Measurements from ENCODE around the gene SLC44A4. TPM values are rescaled to one million over a fixed set of nuclear protein-coding genes. Genes with fewer than 3 reads are reported as not detected.

The SLC44A4 gene
- total RNA-seq, 1 donor from 2014 or later: 0.32 TPM

DNA sequence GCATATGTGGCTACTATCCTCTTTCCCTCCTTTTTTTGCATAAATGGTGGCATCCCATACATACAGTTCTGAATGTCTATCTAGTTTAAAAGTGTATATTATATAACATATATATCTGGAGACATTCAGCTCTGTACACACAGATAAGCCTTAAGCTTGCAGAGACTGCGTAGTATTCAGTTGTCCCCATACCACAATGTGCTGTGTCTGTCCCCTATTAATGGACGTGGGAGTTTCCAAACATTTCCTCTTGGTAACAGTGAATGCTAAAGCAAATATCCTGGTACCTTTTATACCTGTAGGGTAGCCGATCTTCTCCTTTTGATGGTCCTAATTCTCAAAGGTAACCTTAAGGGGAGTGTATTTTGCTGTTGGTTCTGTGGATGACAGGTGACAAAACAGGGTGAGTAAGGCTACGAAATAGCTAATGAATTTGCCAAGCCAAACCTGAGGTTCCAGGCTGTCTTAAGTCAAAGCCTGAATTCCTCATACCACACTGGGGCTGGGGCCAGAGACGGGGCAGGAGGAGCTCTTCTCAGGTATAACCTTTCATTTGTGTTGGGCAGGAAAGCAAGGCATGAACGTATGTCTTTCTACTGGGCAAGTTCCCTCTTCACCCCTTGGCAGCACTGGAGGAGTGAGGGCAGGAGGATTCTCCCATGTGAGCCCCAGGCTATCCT lies 41.0 kb upstream of the SLC44A4 start:
- no peaks in the 10 kb centered on the region for H3K36me3 ChIP-seq
- no peak for DNase-seq (ENCODE audit: low spot score)
- no peak overlapping the region for H3K9ac ChIP-seq
- H3K4me1 ChIP-seq: no peaks in the 10 kb centered on the region
- no peaks in the 10 kb centered on the region for H4K20me1 ChIP-seq (ENCODE audit: low read depth)
- no peak overlapping the region for H2AFZ ChIP-seq (replicated peaks)
- H3K9me3 ChIP-seq (ENCODE audit: low read depth): no peaks in the 10 kb centered on the region
- H3F3A ChIP-seq (ENCODE audit: low read depth): no peaks in the 10 kb centered on the region
- H3K4me1 Mint-ChIP-seq: peaks cover 2% of the 10 kb centered on the region
- no peak overlapping the region for H3K4me2 ChIP-seq
- no peaks in the 10 kb centered on the region for H3K27me3 ChIP-seq
- H3K9me3 Mint-ChIP-seq: no peaks in the 10 kb centered on the region
- H3K4me3 ChIP-seq: no peak overlapping the region
- no peak overlapping the region for H3K4me3 Mint-ChIP-seq
- no peaks in the 10 kb centered on the region for H3K79me2 ChIP-seq (ENCODE audit: low read depth)
- no peak for TF ChIP-seq EZH2 (IDR thresholded peaks at IDR 0.05)
- TF ChIP-seq EZH2phosphoT487 (IDR thresholded peaks at IDR 0.05): no peak
- TF ChIP-seq, protein P1, sequence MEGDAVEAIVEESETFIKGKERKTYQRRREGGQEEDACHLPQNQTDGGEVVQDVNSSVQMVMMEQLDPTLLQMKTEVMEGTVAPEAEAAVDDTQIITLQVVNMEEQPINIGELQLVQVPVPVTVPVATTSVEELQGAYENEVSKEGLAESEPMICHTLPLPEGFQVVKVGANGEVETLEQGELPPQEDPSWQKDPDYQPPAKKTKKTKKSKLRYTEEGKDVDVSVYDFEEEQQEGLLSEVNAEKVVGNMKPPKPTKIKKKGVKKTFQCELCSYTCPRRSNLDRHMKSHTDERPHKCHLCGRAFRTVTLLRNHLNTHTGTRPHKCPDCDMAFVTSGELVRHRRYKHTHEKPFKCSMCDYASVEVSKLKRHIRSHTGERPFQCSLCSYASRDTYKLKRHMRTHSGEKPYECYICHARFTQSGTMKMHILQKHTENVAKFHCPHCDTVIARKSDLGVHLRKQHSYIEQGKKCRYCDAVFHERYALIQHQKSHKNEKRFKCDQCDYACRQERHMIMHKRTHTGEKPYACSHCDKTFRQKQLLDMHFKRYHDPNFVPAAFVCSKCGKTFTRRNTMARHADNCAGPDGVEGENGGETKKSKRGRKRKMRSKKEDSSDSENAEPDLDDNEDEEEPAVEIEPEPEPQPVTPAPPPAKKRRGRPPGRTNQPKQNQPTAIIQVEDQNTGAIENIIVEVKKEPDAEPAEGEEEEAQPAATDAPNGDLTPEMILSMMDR (IDR thresholded peaks at IDR 0.05): no peak
- peaks cover 3% of the 10 kb centered on the region for H3K27me3 Mint-ChIP-seq (ENCODE audit: insufficient read depth, low read depth)
- H3K27ac Mint-ChIP-seq: no peak overlapping the region
- H3K36me3 Mint-ChIP-seq: no peaks in the 10 kb centered on the region
- H3K27ac ChIP-seq: no peak overlapping the region

DNA sequence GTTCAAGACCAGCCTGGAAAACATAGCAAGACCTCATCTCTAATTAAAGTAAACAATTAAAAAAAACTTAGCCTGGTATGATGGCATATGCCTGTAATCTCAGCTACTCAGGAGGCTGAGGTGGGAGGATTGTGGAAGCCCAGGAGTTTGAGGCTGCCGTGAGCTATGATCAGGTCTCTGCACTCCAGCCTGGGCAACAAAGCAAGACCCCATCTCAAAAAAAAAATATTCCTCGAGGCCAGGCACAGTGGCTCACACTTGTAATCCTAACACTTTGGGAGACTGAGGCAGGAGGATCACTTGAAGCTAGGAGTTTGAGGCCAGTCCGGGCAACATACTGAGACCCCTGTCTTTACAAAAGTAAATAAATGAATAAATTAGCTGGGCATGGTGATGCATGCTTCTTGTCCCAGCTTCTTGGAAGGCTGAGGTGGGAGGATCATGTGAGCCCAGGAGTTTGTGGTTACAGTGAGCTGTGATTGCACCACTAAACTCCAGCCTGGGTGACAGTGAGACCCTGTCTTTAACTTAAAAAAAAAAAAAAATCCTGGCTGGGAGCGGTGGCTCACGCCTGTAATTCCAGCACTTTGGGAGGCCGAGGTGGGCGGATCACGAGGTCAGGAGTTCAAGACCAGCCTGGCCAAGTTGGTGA lies 39.4 kb upstream of the SLC44A4 start:
- Mint-ChIP-seq H3K4me1 (peaks cover 2% of the 10 kb centered on the region), H3K9me3 (no peaks in the 10 kb centered on the region), H3K27ac (no peak overlapping the region), H3K27me3 (ENCODE audit: insufficient read depth, low read depth) (peaks cover 2% of the 10 kb centered on the region), H3K36me3 (no peaks in the 10 kb centered on the region), H3K4me3 (no peak overlapping the region)
- Histone ChIP-seq H3K4me2 (no peak overlapping the region), H3K9ac (no peak overlapping the region), H3K4me3 (no peak overlapping the region), H4K20me1 (ENCODE audit: low read depth) (no peaks in the 10 kb centered on the region), H3K27ac (no peak overlapping the region), H2AFZ (replicated peaks) (no peak overlapping the region), H3K27me3 (no peaks in the 10 kb centered on the region), H3K9me3 (ENCODE audit: low read depth) (no peaks in the 10 kb centered on the region), H3F3A (ENCODE audit: low read depth) (no peaks in the 10 kb centered on the region), H3K36me3 (no peaks in the 10 kb centered on the region), H3K79me2 (ENCODE audit: low read depth) (no peaks in the 10 kb centered on the region), H3K4me1 (no peaks in the 10 kb centered on the region)
- TF ChIP-seq EZH2 (IDR thresholded peaks at IDR 0.05): no peak
- TF ChIP-seq, protein P1 (IDR thresholded peaks at IDR 0.05): no peak
- no peak for DNase-seq (ENCODE audit: low spot score)

DNA sequence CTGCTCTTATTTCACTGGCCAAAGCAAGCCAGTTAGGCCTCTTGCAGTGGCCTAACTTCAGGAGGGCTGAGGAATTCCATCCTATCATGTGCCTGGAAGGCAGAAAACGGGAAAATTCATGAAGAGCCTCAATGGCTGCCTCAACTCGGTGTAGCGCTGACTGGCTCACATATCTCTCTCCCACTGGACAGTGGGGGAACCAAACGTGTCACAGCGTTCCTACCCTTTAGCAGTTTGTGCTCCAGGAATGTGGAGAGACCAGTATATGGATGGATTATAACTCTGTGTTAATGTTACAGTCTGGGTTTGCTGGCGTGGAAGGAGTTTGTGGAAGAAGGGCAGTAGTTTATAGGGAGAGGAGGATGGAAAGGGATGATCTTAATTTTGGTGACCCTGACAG lies 37.0 kb upstream of the SLC44A4 start:
- H4K20me1 ChIP-seq (ENCODE audit: low read depth): no peaks in the 10 kb centered on the region
- H3K27ac ChIP-seq: no peak overlapping the region
- H2AFZ ChIP-seq (replicated peaks): no peak overlapping the region
- no peak overlapping the region for H3K4me3 ChIP-seq
- no peaks in the 10 kb centered on the region for H3K9me3 ChIP-seq (ENCODE audit: low read depth)
- H3K4me1 Mint-ChIP-seq: peaks cover 8% of the 10 kb centered on the region
- peaks cover 2% of the 10 kb centered on the region for H3K27me3 Mint-ChIP-seq (ENCODE audit: insufficient read depth, low read depth)
- DNase-seq (ENCODE audit: low spot score): no peak
- H3K36me3 Mint-ChIP-seq: no peaks in the 10 kb centered on the region
- no peaks in the 10 kb centered on the region for H3K9me3 Mint-ChIP-seq
- H3K27ac Mint-ChIP-seq: no peak overlapping the region
- no peaks in the 10 kb centered on the region for H3F3A ChIP-seq (ENCODE audit: low read depth)
- no peak overlapping the region for H3K9ac ChIP-seq
- H3K27me3 ChIP-seq: no peaks in the 10 kb centered on the region
- no peaks in the 10 kb centered on the region for H3K36me3 ChIP-seq
- H3K4me3 Mint-ChIP-seq: no peak overlapping the region
- TF ChIP-seq EZH2phosphoT487 (IDR thresholded peaks at IDR 0.05) (no peak), EZH2 (IDR thresholded peaks at IDR 0.05) (no peak)
- TF ChIP-seq, protein P1 (IDR thresholded peaks at IDR 0.05): no peak
- H3K4me1 ChIP-seq: no peaks in the 10 kb centered on the region
- H3K4me2 ChIP-seq: no peak overlapping the region
- no peaks in the 10 kb centered on the region for H3K79me2 ChIP-seq (ENCODE audit: low read depth)
